H1 (cell line): ENCODE measurements around the gene TPRN. TPM values are rescaled to one million over a fixed set of nuclear protein-coding genes. Genes with fewer than 3 reads are reported as not detected.

ENCODE experiments used
- MAX ChIP-seq: IDR thresholded peaks from 2 replicates; pipeline ENCODE4 v1.6.1; 2012; ENCODE audit warnings: inconsistent platforms
- polyA plus RNA-seq, 7 experiments: library from polyadenylated mRNA; depleted of rRNA in 3 of 7; stranded (reverse) in 5 of 7; unstranded in 2 of 7; fragments of >200 nt in 5 of 7; fragments of 200-250 nt in 2 of 7; gene quantifications; 1 replicate in 5 of 7; 2 replicates in 1 of 7; 4 replicates in 1 of 7; pipeline versions ENCODE4 v1.2.1 to v1.2.3, GENCODE V29; 2011 to 2013; ENCODE audit warnings: missing spikeins in 2 of 7, mixed read lengths in 2 of 7
- total RNA-seq: library from RNA; stranded (reverse); fragmentation: NEBNext Ultra II Directional; extraction: Animal tissue kit (Norgen Biotek cat#: 25700); gene quantifications from 2 replicates; pipeline ENCODE4 v1.2.1, GENCODE V29; 2021

TPRN gene
- total and polyA plus RNA-seq, 2 of the 8 experiments (the other 6 are each of a cell fraction or from before 2014, with no cell fraction given) = 9.7 to 23.2 TPM

DNA sequence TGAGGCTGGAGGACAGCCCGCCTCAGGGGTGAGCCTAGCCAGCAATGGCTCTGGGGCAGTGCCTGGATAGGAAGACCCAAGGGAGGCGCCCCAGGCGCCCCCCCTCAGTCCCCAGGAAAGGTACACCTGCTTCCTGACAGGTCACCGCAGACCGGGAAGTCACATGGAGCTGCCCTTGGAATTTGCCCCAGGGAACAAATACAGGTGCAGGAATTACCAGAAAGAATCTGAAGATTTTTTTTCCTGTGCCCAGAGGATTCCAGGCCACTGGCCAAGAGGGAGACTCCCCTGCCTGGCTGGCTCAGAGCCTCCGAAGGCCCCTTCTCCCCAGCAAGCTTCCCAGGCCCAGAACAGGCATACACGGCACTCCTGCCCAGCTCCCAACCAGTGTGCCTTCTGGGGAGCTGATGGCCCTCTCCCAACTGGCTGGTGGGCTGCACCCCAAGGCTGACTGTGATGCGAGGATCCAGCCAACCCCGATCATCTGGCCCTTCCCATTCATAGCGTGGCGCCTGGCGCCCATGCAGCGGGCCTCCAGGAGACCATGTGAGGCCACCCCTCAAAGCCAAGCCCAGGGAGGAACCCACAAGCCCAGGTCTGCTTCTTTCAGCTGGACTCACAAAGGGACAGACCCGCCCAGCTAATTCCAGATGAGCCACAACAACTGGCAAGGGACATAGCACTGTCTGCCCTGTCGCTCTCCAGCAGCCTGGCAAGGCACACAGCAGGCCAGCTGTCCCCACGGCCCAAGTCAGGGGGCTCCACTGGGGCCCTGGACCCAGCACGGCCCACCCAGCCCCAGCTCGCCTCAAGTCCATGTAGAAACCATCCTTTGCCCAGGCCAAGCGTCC is 2.3 kb downstream of the TPRN start (continued):
- TF ChIP-seq MAX = no peak
- TF ChIP-seq, all 59 proteins: peak for 0
